Caki2 (cell line): ENCODE data around the gene SENP2. TPM values are rescaled to one million over a fixed set of nuclear protein-coding genes. Genes with fewer than 3 reads are reported as not detected.
"Not testable (repeated sequence)": the region's sequence is repeated elsewhere in the genome, so short reads cannot be mapped to it uniquely, and the experiment has no call there.

ENCODE experiments used
- DNase-seq: peaks from one replicate; pipeline ENCODE4 v3.0.0-alpha.2; 2015; ENCODE audit warnings: low read depth
- in situ Hi-C: cut with HindIII; loops from 2 replicates; pipeline ENCODE4 v1.10.0; 2016; ENCODE audit warnings: low sequenced_read_pairs, low pct_unique_long_range_greater_than_20kb, mixed read lengths
- total RNA-seq: library from RNA; depleted of rRNA; stranded (reverse); fragments of >200 nt; shearing (Covaris generic); gene quantifications from 2 replicates; pipeline ENCODE4 v1.2.3, GENCODE V29; 2014; ENCODE audit warnings: low replicate concordance

SENP2 gene
- total RNA-seq, 1 experiment from 2014 or later: 5.1 TPM

- no peak for DNase-seq
- in situ Hi-C loops: no loop called here
Observed at GRCh38 chr3:185582871-185583270, 3.2 kb upstream of the SENP2 start.

GRCh38 chr3:185583925-185584324 is 2.2 kb upstream of the SENP2 start:
- in situ Hi-C loops: no loop called here

GRCh38 chr3:185584686-185585085 is 1.4 kb upstream of the SENP2 start:
- in situ Hi-C loops: no loop called here
- no peak for DNase-seq

More at GRCh38 chr3:185583925-185584324, 2.2 kb upstream of the SENP2 start:
- DNase-seq: no peak

GRCh38 chr3:185585518-185585858 is 607 bp upstream of the SENP2 start:
- DNase-seq: no peak
- in situ Hi-C loops: no loop called here

- DNase-seq: no peak
- in situ Hi-C loops: no loop called here
Observed at GRCh38 chr3:185586686-185587039, 568 bp downstream of the SENP2 start.

GRCh38 chr3:185594073-185594472 is 8.0 kb downstream of the SENP2 start:
- in situ Hi-C loops: no loop called here
- no peak for DNase-seq

- DNase-seq: no peak
- in situ Hi-C loops: no loop called here
Observed at GRCh38 chr3:185595526-185595925, 9.4 kb downstream of the SENP2 start.

- DNase-seq: no peak
- in situ Hi-C loops: no loop called here
Observed at GRCh38 chr3:185605566-185605965, 19.5 kb downstream of the SENP2 start.

GRCh38 chr3:185606196-185606595 is 20.1 kb downstream of the SENP2 start:
- no peak for DNase-seq
- in situ Hi-C loops: no loop called here

GRCh38 chr3:185613016-185613415 is 26.9 kb downstream of the SENP2 start:
- no peak for DNase-seq
- in situ Hi-C loops: no loop called here

- in situ Hi-C loops: no loop called here
- no peak for DNase-seq
Observed at GRCh38 chr3:185623939-185624665, 38.0 kb downstream of the SENP2 start.

- in situ Hi-C loops: no loop called here
- no peak for DNase-seq
Observed at GRCh38 chr3:185625784-185626183, 39.7 kb downstream of the SENP2 start.

GRCh38 chr3:185629554-185630181 is 43.6 kb downstream of the SENP2 start:
- in situ Hi-C loops: no loop called here
- no peak for DNase-seq

GRCh38 chr3:185630182-185630622 is 44.1 kb downstream of the SENP2 start:
- in situ Hi-C loops: no loop called here

GRCh38 chr3:185631108-185631507 is 45.0 kb downstream of the SENP2 start:
- no peak for DNase-seq
- in situ Hi-C loops: no loop called here

More at GRCh38 chr3:185630182-185630622, 44.1 kb downstream of the SENP2 start:
- DNase-seq: no peak

- DNase-seq: no peak
- in situ Hi-C loops: no loop called here
Observed at GRCh38 chr3:185631508-185632206, 45.6 kb downstream of the SENP2 start.

GRCh38 chr3:185632996-185633395 is 46.9 kb downstream of the SENP2 start:
- DNase-seq: no peak
- in situ Hi-C loops: no loop called here

- DNase-seq: no peak
- in situ Hi-C loops: no loop called here
Observed at GRCh38 chr3:185637388-185637787, 51.3 kb downstream of the SENP2 start.

GRCh38 chr3:185638651-185639050 is 52.6 kb downstream of the SENP2 start:
- DNase-seq, in situ Hi-C loops: not testable (repeated sequence)
